Activated CD8-positive, alpha-beta memory T cell treated with anti-CD3 and anti-CD28 coated beads for 36 hours (primary cell): ENCODE results near the gene ZNF786. TPM values are rescaled to one million over a fixed set of nuclear protein-coding genes. Genes with fewer than 3 reads are reported as not detected.

Experiments used
- total RNA-seq, 2 experiments: library from RNA; stranded (reverse); gene quantifications; one replicate each; pipeline ENCODE4 v1.2.3, GENCODE V29; 2021

The ZNF786 gene
- total RNA-seq, 2 experiments from 2014 or later = 7.3 to 7.5 TPM

Other genes with a start within 250 kb of the ZNF786 start
- 100 to 1,000 TPM; 105 to 106 TPM for gene EZH2, start 206.4 kb downstream of the ZNF786 start, total RNA-seq
- gene PDIA4, start 62.2 kb downstream of the ZNF786 start, total RNA-seq = 10 to 100 TPM; 97.8 to 99.4 TPM
- 1 to 10 TPM in 1 of 2 experiments, under 1 TPM in 1; 0.99 to 1.4 TPM for gene ZNF425, start 35.6 kb upstream of the ZNF786 start, total RNA-seq
- 10 to 100 TPM; 12.5 to 13.1 TPM for gene ZNF398, start 56.7 kb upstream of the ZNF786 start, total RNA-seq
- 10 to 100 TPM; 31.8 to 35.8 TPM for gene ZNF282, start 104.8 kb upstream of the ZNF786 start, total RNA-seq
- 10 to 100 TPM; 14.0 to 14.9 TPM for gene ZNF212, start 148.9 kb upstream of the ZNF786 start, total RNA-seq
- 10 to 100 TPM; 18.7 to 20.3 TPM for gene ZNF783, start 171.5 kb upstream of the ZNF786 start, total RNA-seq